Pancreas (tissue), 10 donors: ENCODE measurements around the gene SYNDIG1L. TPM values are rescaled to one million over a fixed set of nuclear protein-coding genes. Genes with fewer than 3 reads are reported as not detected.

ENCODE experiments used
- ATAC-seq, 4 donors: fragments of 200-7000 bp; cut with Tn5 transposase; one replicate each; pipeline versions ENCODE4 v1.8.0 to v1.9.1; 2020; ENCODE audit warnings: mild to moderate bottlenecking in 4 of 4, moderate library complexity in 4 of 4
- DNase-seq, 6 donors: peaks; one replicate each; pipeline ENCODE4 v3.0.0-alpha.2; 2020
- FAIRE-seq: peaks from 2 replicates; lab custom pipeline; 2012; peaks lifted over from hg19 to GRCh38; lab: Jason Lieb, UNC
- H3K27ac ChIP-seq, 4 donors: fragments of 200-600 bp; sonication (generic); 1 replicate in 3 of 4; 2 replicates in 1 of 4; pipeline versions ENCODE4 v1.5.0 to v1.8.0; 2020
- H3K27me3 ChIP-seq, 4 donors: fragments of 200-600 bp; one replicate each; pipeline ENCODE4 v1.8.0; 2021
- H3K36me3 ChIP-seq, 3 donors: fragments of 200-600 bp; sonication (generic) in 1 of 3; one replicate each; pipeline versions ENCODE4 v1.5.0 to v1.8.0; 2020 to 2021
- H3K4me1 ChIP-seq, 3 donors: fragments of 200-600 bp; one replicate each; pipeline ENCODE4 v1.8.0; 2021
- H3K4me3 ChIP-seq, 4 donors: fragments of 200-600 bp; sonication (generic) in 2 of 4; one replicate each; pipeline versions ENCODE4 v1.5.0 to v1.8.0; 2020 to 2021
- H3K9me3 ChIP-seq, 4 donors: fragments of 200-600 bp; one replicate each; pipeline ENCODE4 v1.8.0; 2021
- WGBS, 2 donors: extraction: QIAGEN DNeasy Blood & Tissue Kit; methylation state at CpG; one replicate each; pipeline ENCODE4 v1.1.7; 2013; 5-methylcytosine and 5-hydroxymethylcytosine counted together
- intact Hi-C, 3 donors: fragments of 100-400 bp; cut with DNase I; formaldehyde crosslinking; loops; one replicate each; pipeline versions ENCODE4 v1.11.1 to v1.14.2; 2022
- polyA plus RNA-seq, 2 donors: library from polyadenylated mRNA; stranded (reverse); fragments of 200-250 nt; gene quantifications; one replicate each; pipeline ENCODE4 v1.2.3, GENCODE V29; 2013
- total RNA-seq, 6 donors: library from RNA; stranded (reverse); fragmentation: NEBNext Ultra II Directional in 4 of 6; extraction: Animal tissue kit (Norgen Biotek cat#: 25700) in 4 of 6; gene quantifications; one replicate each; pipeline versions ENCODE4 v1.2.1 to v1.2.4, GENCODE V29; 2021 to 2023
- TF ChIP-seq, protein P1 (sequence below), 4 donors: fragments of 200-600 bp; sonication (generic) in 3 of 4; IDR thresholded peaks; one replicate each; pipeline versions ENCODE4 v1.5.0 to v1.8.0; 2021; ENCODE audit warnings: antibody characterized with exemption in 4 of 4
- donor health status: healthy with polysubstance abuse.
- donor health status: DM: no; HTN: no; CAD: no; lungs with moderate emphysema.
- donor health status: DM: no; HTN: no; CAD: no.
- donor health status: control.
- donor health status: control.
- donor health status: Bipolar disorder and iron deficiency.
- donor health status: DM: yes; HTN: yes; CAD: no.
- donor health status: DM: no; HTN: no; CAD: no.
- donor health status: DM: no; HTN: no; CAD: no.
- donor health status: DM: yes; HTN: yes; CAD: no.

The SYNDIG1L gene
- total and polyA plus RNA-seq, 8 donors, result 0.23 to 2.5 (median 0.27) TPM; not detected in 4

DNA sequence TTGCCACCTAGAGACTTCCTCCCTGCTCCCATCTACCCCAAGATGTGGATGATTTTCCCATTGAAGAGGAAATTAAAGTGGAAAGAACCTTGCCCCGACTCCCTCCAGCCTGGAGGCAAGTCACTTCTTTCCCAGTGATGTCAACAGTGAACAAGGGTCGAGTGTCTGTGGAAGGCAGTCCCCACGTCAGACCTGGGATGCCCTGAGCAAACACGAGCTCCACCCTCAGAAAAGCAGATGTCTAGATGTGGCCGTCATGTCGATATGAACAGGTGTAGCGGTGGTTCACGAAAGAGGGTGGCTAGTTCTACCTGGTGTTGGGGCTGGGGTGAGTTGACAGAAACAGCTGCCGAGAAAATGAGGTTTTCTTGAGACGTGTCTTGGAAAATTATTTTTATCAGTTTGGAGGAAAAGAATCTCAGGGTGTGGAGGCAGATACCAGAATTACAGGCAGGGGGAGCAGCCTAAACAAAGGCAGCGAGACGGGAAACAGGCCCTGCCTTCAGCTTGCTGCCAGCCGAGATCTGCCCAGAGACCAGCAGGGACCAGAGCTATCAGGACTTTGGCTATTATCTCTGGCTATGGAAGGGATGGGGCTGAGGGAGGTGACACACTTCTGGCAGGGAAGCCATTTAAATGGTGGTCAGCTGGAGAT is 25.9 kb downstream of the SYNDIG1L start:
- intact Hi-C loops, result no loop called here
- Histone ChIP-seq H3K27ac (no peak overlapping the region), H3K4me3 (no peak overlapping the region), H3K27me3 (no peaks in the 10 kb centered on the region), H3K36me3 (no peaks in the 10 kb centered on the region), H3K9me3 (no peaks in the 10 kb centered on the region), H3K4me1 (no peaks in the 10 kb centered on the region)
- DNase-seq, result no peak
- WGBS, 2 donors, result 51 to 55% methylated on average over 13 of the region's 13 CpGs
- TF ChIP-seq, protein P1, sequence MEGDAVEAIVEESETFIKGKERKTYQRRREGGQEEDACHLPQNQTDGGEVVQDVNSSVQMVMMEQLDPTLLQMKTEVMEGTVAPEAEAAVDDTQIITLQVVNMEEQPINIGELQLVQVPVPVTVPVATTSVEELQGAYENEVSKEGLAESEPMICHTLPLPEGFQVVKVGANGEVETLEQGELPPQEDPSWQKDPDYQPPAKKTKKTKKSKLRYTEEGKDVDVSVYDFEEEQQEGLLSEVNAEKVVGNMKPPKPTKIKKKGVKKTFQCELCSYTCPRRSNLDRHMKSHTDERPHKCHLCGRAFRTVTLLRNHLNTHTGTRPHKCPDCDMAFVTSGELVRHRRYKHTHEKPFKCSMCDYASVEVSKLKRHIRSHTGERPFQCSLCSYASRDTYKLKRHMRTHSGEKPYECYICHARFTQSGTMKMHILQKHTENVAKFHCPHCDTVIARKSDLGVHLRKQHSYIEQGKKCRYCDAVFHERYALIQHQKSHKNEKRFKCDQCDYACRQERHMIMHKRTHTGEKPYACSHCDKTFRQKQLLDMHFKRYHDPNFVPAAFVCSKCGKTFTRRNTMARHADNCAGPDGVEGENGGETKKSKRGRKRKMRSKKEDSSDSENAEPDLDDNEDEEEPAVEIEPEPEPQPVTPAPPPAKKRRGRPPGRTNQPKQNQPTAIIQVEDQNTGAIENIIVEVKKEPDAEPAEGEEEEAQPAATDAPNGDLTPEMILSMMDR (IDR thresholded peaks at IDR 0.05), result no peak
- ATAC-seq, result no peak
- FAIRE-seq, result no peak

DNA sequence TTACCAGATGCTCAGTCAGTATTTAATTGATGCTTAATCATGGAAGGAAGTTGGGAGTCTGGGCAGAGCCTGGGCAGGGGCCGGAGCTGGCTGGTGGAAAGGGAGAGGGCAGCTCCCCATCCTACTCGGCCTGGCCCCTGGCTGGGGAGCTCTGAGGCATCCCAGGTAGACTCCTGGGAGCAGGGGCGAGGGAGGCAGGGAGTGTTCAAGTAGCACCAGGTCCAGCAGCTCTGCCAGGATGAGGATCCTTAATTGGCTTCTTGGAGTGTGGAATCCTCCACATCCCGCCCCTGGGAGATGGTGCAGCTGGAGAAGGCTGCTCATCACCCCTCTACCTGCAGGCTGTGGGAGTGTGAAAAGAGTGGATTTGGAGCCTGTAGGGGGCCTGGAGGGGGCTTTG is 30.9 kb downstream of the SYNDIG1L start:
- no peak for FAIRE-seq
- Histone ChIP-seq H3K27me3 (no peaks in the 10 kb centered on the region), H3K4me3 (no peak overlapping the region), H3K9me3 (no peaks in the 10 kb centered on the region), H3K4me1 (no peaks in the 10 kb centered on the region), H3K36me3 (no peaks in the 10 kb centered on the region), H3K27ac (no peak overlapping the region)
- DNase-seq, result no peak
- TF ChIP-seq, protein P1 (IDR thresholded peaks at IDR 0.05), result no peak
- intact Hi-C loops, result no loop called here
- WGBS, 2 donors, result 65 to 70% methylated on average over 4 of the region's 4 CpGs
- ATAC-seq, result no peak

DNA sequence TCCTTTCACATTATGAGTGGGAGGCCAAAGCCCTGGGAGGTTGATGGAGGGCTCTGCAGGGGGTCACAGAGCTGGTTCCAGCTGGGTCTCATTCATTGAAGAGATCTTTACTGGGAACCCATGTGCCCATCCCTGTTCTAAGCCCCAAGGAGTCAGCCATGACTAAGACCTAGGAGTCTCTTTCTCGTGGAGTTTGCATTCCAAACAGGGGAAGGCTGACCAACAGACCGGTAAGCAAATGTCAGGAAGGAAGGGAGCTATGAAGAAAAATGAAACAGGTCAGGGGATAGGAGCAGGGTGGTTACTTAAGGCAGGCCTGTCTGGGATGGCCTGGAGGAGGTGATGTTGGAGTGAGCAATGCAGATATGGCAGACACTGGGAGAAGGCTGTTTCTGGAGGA is 31.5 kb downstream of the SYNDIG1L start:
- H3K4me1 ChIP-seq, result no peaks in the 10 kb centered on the region
- no peaks in the 10 kb centered on the region for H3K9me3 ChIP-seq
- intact Hi-C loops, result no loop called here
- FAIRE-seq (no peak), ATAC-seq (no peak), DNase-seq (no peak)
- 66 to 77% methylated on average over 2 of the region's 2 CpGs for WGBS, 2 donors
- no peaks in the 10 kb centered on the region for H3K36me3 ChIP-seq
- no peak overlapping the region for H3K4me3 ChIP-seq
- H3K27ac ChIP-seq, result no peak overlapping the region
- H3K27me3 ChIP-seq, result no peaks in the 10 kb centered on the region
- TF ChIP-seq, protein P1 (IDR thresholded peaks at IDR 0.05), result no peak

DNA sequence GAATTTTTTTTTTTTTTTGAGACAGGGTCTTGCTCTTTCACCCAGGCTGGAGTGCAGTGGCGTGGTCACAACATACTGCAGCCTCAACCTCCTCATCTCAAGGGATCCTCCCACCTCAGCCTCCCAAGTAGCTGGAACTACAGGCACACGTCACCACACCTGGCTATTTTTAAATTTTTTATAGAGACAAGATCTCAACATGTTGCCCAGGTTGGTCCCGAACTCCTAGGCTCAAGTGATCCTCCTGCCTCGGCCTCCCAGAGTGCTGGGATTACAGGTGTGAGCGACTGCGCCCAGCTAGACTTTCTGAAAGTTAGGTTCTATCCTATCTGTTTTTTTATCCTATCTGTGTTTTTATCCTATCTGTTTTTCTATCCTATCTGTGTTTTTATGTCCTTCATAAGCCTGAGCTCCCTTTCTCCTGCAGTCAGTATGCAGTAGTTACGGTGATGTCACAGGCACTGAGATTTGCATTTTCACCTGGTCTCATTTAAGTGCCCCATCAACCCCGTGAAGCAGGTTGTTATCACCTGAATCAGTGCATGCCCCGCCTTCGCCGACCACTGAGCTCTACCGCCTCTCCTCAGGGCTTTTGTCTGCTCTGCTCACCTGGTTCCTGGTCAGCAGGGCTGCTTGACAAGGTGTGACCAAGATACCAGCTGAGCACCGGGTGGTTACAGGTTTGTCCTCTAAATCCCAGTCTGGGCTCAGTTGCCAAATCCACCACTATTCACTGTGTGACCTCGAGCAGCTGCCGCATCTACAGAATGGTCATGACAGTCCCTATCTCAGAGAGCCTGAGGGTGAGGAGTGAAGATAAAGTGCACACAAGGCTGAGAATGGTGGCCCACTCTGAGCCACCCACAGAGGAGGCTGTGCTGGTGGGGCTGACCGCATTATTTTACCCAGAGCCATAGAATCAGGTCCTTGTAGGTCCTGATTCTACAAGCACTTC is 33.1 kb downstream of the SYNDIG1L start:
- DNase-seq, result no peak
- H3K27me3 ChIP-seq, result no peaks in the 10 kb centered on the region
- TF ChIP-seq, protein P1 (IDR thresholded peaks at IDR 0.05), result no peak
- H3K9me3 ChIP-seq, result no peaks in the 10 kb centered on the region
- no peak for FAIRE-seq
- no peaks in the 10 kb centered on the region for H3K4me1 ChIP-seq
- whole genome bisulfite sequencing, 2 donors, result 70 to 74% methylated on average over 16 of the region's 16 CpGs
- intact Hi-C loops, result no loop called here
- no peak overlapping the region for H3K27ac ChIP-seq
- H3K36me3 ChIP-seq, result no peaks in the 10 kb centered on the region
- ATAC-seq, result no peak
- no peak overlapping the region for H3K4me3 ChIP-seq
